ENCODE measurements around the gene ABCF3.

Gene ABCF3

GRCh38 chr3:184200825-184201224 is 14.8 kb downstream of the ABCF3 start:
- Histone ChIP-seq H4K20me1 (ENCODE audit: low read depth, low read length) (no peaks in the 10 kb centered on the region), H3K79me2 (ENCODE audit: insufficient read depth, low read length) (no peaks in the 10 kb centered on the region), H3K36me3 (ENCODE audit: low read length) (no peaks in the 10 kb centered on the region), H2AFZ (ENCODE audit: low read depth, low read length, severe bottlenecking) (no peak overlapping the region), H3K27ac (ENCODE audit: low read depth, low read length) (no peak overlapping the region), H3F3A (ENCODE audit: insufficient read depth) (no peaks in the 10 kb centered on the region), H3K27me3 (ENCODE audit: low read length) (no peaks in the 10 kb centered on the region), H3K4me2 (ENCODE audit: low read depth, low read length, poor library complexity, severe bottlenecking) (no peak overlapping the region), H3K9ac (ENCODE audit: low read length) (no peak overlapping the region), H3K9me2 (replicated peaks; ENCODE audit: insufficient read depth, low read length) (no peaks in the 10 kb centered on the region), H3K4me3 (ENCODE audit: insufficient read depth, low read length, poor library complexity, severe bottlenecking) (no peak overlapping the region), H3K9me3 (ENCODE audit: insufficient read depth, low read length) (no peaks in the 10 kb centered on the region)
- no peak for TF ChIP-seq EZH2phosphoT487 (conservative IDR thresholded peaks at IDR 0.05; ENCODE audit: low read length)
- TF ChIP-seq, protein P1, sequence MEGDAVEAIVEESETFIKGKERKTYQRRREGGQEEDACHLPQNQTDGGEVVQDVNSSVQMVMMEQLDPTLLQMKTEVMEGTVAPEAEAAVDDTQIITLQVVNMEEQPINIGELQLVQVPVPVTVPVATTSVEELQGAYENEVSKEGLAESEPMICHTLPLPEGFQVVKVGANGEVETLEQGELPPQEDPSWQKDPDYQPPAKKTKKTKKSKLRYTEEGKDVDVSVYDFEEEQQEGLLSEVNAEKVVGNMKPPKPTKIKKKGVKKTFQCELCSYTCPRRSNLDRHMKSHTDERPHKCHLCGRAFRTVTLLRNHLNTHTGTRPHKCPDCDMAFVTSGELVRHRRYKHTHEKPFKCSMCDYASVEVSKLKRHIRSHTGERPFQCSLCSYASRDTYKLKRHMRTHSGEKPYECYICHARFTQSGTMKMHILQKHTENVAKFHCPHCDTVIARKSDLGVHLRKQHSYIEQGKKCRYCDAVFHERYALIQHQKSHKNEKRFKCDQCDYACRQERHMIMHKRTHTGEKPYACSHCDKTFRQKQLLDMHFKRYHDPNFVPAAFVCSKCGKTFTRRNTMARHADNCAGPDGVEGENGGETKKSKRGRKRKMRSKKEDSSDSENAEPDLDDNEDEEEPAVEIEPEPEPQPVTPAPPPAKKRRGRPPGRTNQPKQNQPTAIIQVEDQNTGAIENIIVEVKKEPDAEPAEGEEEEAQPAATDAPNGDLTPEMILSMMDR (IDR thresholded peaks at IDR 0.05; ENCODE audit: insufficient read depth, low read length, poor library complexity, severe bottlenecking): no peak

GRCh38 chr3:184203526-184203925 is 17.5 kb downstream of the ABCF3 start:
- H3F3A ChIP-seq (ENCODE audit: insufficient read depth): no peaks in the 10 kb centered on the region
- no peaks in the 10 kb centered on the region for H4K20me1 ChIP-seq (ENCODE audit: low read depth, low read length)
- no peak for TF ChIP-seq EZH2phosphoT487 (conservative IDR thresholded peaks at IDR 0.05; ENCODE audit: low read length)
- TF ChIP-seq, protein P1 (IDR thresholded peaks at IDR 0.05; ENCODE audit: insufficient read depth, low read length, poor library complexity, severe bottlenecking): no peak
- no peaks in the 10 kb centered on the region for H3K36me3 ChIP-seq (ENCODE audit: low read length)
- H3K9me2 ChIP-seq (replicated peaks; ENCODE audit: insufficient read depth, low read length): no peaks in the 10 kb centered on the region
- H3K4me3 ChIP-seq (ENCODE audit: insufficient read depth, low read length, poor library complexity, severe bottlenecking): no peak overlapping the region
- H3K4me2 ChIP-seq (ENCODE audit: low read depth, low read length, poor library complexity, severe bottlenecking): no peak overlapping the region
- no peak overlapping the region for H3K27ac ChIP-seq (ENCODE audit: low read depth, low read length)
- no peak overlapping the region for H3K9ac ChIP-seq (ENCODE audit: low read length)
- H3K27me3 ChIP-seq (ENCODE audit: low read length): no peaks in the 10 kb centered on the region
- H2AFZ ChIP-seq (ENCODE audit: low read depth, low read length, severe bottlenecking): no peak overlapping the region
- H3K9me3 ChIP-seq (ENCODE audit: insufficient read depth, low read length): no peaks in the 10 kb centered on the region
- no peaks in the 10 kb centered on the region for H3K79me2 ChIP-seq (ENCODE audit: insufficient read depth, low read length)

DNA sequence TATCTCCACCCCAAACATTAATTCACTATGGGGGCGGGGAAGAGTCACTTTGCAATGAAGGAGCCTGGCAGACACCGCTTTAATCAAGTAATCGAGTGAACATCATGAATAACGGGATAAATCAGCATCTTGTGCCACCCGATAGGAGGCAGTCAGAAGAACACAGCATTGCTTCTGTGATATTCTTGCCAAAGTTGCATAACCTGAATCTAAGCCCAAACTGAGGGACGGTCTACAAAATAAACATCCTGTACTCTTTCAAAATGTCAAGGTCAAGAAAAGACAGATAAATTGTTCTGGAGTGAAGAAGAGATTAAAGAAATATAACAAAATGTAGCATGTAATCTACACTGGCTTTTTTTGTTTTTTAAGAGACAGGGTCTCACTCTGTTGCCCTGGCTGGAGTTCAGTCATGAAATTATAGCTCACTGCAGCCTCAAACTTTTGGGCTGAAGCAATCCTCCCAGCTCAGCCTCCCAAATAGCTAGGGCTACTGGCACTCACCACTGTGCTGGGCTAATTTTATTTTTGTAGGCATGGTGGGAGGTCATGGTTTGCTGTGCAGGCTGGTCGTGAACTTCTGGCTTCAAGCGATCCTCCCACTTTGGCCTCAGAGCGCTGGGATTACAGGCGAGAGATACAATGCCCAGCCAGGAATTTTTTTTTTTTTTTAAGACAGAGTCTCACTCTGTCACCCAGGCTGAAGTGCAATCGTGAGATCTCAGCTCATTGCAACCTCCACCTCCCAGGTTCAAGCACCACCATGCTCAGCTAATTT is 23.3 kb downstream of the ABCF3 start:
- Histone ChIP-seq H3K27me3 (ENCODE audit: low read length) (no peaks in the 10 kb centered on the region), H3K27ac (ENCODE audit: low read depth, low read length) (no peak overlapping the region), H3K4me3 (ENCODE audit: insufficient read depth, low read length, poor library complexity, severe bottlenecking) (no peak overlapping the region), H3K36me3 (ENCODE audit: low read length) (no peaks in the 10 kb centered on the region), H3K9ac (ENCODE audit: low read length) (no peak overlapping the region), H2AFZ (ENCODE audit: low read depth, low read length, severe bottlenecking) (no peak overlapping the region), H3K9me2 (replicated peaks; ENCODE audit: insufficient read depth, low read length) (no peaks in the 10 kb centered on the region), H4K20me1 (ENCODE audit: low read depth, low read length) (no peaks in the 10 kb centered on the region), H3F3A (ENCODE audit: insufficient read depth) (no peaks in the 10 kb centered on the region), H3K4me2 (ENCODE audit: low read depth, low read length, poor library complexity, severe bottlenecking) (no peak overlapping the region), H3K9me3 (ENCODE audit: insufficient read depth, low read length) (no peaks in the 10 kb centered on the region), H3K79me2 (ENCODE audit: insufficient read depth, low read length) (no peaks in the 10 kb centered on the region)
- TF ChIP-seq, protein P1 (IDR thresholded peaks at IDR 0.05; ENCODE audit: insufficient read depth, low read length, poor library complexity, severe bottlenecking): no peak
- TF ChIP-seq EZH2phosphoT487 (conservative IDR thresholded peaks at IDR 0.05; ENCODE audit: low read length): no peak
